Omental fat pad (tissue), 4 donors: Measurements from ENCODE around the gene CHD1L. TPM values are rescaled to one million over a fixed set of nuclear protein-coding genes. Genes with fewer than 3 reads are reported as not detected.

Experiments
- ATAC-seq: fragments of 150-250 bp; one replicate; pipeline ENCODE4 v1.9.1; 2016; ENCODE audit warnings: mild to moderate bottlenecking, moderate library complexity; ENCODE audit not compliant: low FRiP score
- DNase-seq: peaks from one replicate; pipeline ENCODE4 v3.0.0-alpha.2; 2019; ENCODE audit warnings: low spot score
- total RNA-seq, 4 donors: library from RNA; depleted of rRNA; stranded (reverse); fragments of >200 nt; gene quantifications; one replicate each; pipeline ENCODE4 v1.1.0, GENCODE V29; 2016
- TF ChIP-seq, protein P1 (sequence below), 3 donors: fragments of 450-650 bp; IDR thresholded peaks; one replicate each; pipeline ENCODE4 v1.5.1; 2016 to 2017; ENCODE audit warnings: antibody characterized with exemption in 3 of 3, mild to moderate bottlenecking in 3 of 3, moderate library complexity in 2 of 3

The CHD1L gene
- total RNA-seq, 4 donors from 2014 or later: 16.8 to 35.2 (median 24.6) TPM

DNA sequence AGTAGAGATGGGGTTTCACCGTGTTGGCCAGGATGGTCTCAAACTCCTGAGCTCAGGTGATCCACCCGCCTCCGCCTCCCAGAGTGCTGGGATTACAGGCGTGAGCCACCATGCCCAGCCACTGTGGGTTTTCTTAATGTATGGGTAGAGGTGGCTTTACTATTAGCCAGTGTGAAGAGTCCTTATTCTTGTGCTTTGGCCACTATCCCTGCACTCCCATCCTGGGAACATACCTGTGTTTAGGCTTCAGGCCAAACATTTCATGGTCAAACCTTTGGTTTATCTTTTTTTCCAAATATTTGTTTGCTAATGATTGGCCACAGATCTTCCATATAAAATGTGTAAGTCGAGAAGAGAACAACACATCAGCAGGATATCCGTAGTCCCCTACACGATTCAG is 33.9 kb upstream of the CHD1L start:
- TF ChIP-seq, protein P1, sequence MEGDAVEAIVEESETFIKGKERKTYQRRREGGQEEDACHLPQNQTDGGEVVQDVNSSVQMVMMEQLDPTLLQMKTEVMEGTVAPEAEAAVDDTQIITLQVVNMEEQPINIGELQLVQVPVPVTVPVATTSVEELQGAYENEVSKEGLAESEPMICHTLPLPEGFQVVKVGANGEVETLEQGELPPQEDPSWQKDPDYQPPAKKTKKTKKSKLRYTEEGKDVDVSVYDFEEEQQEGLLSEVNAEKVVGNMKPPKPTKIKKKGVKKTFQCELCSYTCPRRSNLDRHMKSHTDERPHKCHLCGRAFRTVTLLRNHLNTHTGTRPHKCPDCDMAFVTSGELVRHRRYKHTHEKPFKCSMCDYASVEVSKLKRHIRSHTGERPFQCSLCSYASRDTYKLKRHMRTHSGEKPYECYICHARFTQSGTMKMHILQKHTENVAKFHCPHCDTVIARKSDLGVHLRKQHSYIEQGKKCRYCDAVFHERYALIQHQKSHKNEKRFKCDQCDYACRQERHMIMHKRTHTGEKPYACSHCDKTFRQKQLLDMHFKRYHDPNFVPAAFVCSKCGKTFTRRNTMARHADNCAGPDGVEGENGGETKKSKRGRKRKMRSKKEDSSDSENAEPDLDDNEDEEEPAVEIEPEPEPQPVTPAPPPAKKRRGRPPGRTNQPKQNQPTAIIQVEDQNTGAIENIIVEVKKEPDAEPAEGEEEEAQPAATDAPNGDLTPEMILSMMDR (IDR thresholded peaks at IDR 0.05): no peak
- DNase-seq: no peak
- ATAC-seq: no peak

DNA sequence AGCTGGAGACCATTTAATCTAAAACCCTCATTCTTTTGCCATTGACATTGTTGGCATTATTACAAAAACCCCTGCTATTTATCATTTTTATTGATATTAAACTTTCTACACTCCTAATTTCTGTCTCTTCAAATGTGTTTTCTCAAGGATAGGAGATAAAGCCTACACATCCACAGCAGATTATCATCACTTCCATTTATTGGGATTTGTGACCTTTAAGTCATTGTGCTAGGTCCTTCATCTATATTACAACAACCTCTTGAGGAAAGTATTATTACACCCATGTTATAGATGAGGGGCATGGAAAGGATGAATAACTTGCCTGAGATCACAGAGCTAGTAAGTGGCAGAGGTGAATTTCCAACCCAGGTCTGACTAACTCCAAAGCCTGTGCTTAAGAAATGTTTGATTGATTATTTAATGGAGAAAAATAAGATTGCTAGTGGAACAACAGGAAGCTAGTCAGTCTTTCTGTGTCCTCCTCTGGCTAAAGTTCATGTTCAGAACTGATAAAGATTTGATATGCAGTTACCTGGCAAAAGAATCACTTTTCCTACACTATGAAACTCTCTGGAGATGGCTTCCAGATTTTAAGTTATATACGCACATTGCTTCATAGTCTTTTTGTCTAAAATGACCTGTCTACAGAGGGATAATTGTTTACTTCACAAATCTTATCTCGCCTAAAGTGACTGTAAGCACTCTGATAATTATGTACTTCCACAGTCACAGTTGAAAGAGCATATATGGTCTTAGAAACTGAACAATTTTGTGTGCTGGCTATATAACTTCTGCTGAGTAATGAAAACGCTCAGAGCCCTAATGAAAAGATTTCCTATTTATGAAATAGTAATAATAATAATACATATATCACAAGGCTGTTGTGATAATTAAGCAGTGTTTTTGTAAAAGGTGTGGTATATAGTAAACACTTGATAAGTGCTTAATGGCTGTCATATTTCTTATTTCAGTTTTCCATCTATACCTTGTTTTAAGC is 32.4 kb upstream of the CHD1L start:
- no peak for ATAC-seq
- no peak for DNase-seq
- TF ChIP-seq, protein P1 (IDR thresholded peaks at IDR 0.05): no peak

DNA sequence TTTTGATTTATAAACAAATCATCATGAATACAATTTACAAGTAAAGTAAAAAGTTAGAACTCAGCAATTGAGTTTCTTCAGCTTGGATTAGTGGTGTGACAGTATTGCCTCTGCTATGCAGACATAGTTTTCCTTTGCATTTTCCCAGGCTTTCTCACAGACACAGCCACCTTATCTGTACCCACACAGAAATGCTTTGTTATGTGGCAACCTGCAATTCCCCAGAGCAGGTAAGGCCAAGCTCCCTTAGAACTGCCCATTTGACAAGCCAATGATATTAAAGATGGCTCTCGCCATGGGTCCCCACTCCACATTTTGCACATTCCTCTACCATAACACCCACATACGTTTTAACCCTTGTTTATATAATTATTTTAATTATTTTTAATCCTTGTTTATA is 31.5 kb upstream of the CHD1L start:
- no peak for DNase-seq
- TF ChIP-seq, protein P1 (IDR thresholded peaks at IDR 0.05): no peak
- ATAC-seq: no peak

DNA sequence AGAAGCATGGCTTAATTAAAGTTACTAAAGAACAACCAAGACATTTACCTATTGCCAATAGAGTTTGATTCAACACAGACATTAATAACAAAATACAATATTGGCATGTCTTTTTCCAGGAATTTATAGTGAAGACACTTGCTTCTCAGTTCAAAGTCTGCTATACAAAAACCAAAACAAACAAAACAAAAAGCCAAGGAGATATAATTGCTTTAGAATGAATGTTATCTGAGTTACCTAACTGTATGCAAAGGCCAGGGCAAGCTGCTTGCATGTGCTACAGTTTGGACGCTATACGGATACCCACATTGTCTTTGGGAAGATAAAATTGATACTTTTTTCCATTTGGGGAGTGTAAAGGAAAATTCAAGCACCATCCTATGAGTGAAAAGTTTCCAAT is 30.9 kb upstream of the CHD1L start:
- TF ChIP-seq, protein P1 (IDR thresholded peaks at IDR 0.05): no peak
- DNase-seq (no peak), ATAC-seq (no peak)

DNA sequence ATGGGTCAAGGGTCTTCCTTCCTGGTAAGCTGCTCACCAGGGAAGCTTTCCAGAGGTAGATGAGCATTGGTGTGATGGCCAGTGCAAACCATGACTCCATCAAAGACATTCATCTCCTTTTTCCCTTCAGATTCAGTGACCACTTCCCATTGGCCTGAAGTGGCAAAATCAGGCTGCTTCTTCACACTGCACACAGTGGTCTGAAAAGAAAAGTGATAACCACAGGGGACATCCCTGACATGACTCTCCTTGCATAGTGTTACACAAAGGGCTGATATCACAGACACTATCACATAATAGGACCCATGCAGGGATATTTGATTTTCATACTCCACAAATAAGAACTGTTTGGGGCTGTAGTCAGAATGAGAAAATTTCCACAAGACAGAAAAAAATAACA is 29.2 kb upstream of the CHD1L start:
- ATAC-seq (no peak), DNase-seq (no peak)
- TF ChIP-seq, protein P1 (IDR thresholded peaks at IDR 0.05): no peak

DNA sequence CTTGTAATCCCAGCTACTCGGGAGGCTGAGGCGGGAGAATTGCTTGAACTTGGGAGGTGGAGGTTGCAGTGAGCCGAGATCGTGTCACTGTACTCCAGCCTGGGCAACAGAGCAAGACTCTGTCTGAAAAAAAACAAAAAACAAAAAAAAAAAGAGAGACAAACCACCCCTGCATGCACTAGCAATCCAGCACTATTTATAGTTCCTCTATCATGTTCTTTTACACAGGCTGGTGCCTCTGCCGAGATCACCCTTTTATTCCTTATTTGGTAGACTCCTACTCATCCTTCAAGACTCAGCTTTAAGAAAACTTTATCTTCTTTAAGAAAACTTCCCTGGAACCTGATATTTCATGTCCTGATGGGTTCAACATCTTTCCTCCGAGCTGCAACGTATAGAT is 28.2 kb upstream of the CHD1L start:
- ATAC-seq: no peak
- TF ChIP-seq, protein P1 (IDR thresholded peaks at IDR 0.05): no peak
- no peak for DNase-seq
